Lower lobe of right lung (tissue), 2 donors: ENCODE results near the gene LAMTOR5. TPM values are rescaled to one million over a fixed set of nuclear protein-coding genes. Genes with fewer than 3 reads are reported as not detected.
A peak's percentile ranks its signal among the peaks of the same experiment; 100 is the strongest.

Source experiments
- ATAC-seq, 2 donors: fragments of 200-7000 bp; cut with Tn5 transposase; one replicate each; pipeline ENCODE4 v1.9.1; 2020 to 2022; ENCODE audit warnings: mild to moderate bottlenecking in 2 of 2, moderate library complexity in 2 of 2
- DNase-seq: peaks from one replicate; pipeline ENCODE4 v3.0.0-alpha.2; 2020
- H3K27ac ChIP-seq: fragments of 200-600 bp; one replicate; pipeline ENCODE4 v1.8.0; 2022
- H3K27me3 ChIP-seq: fragments of 200-600 bp; one replicate; pipeline ENCODE4 v1.8.0; 2022; ENCODE audit warnings: low read depth
- H3K36me3 ChIP-seq: fragments of 200-600 bp; one replicate; pipeline ENCODE4 v1.8.0; 2022; ENCODE audit warnings: mild to moderate bottlenecking
- H3K4me1 ChIP-seq: fragments of 200-600 bp; one replicate; pipeline ENCODE4 v1.8.0; 2022
- H3K4me3 ChIP-seq: fragments of 200-600 bp; one replicate; pipeline ENCODE4 v1.8.0; 2022; ENCODE audit warnings: mild to moderate bottlenecking
- H3K9me3 ChIP-seq: fragments of 200-600 bp; one replicate; pipeline ENCODE4 v1.8.0; 2022
- CTCF ChIP-seq: fragments of 200-600 bp; IDR thresholded peaks from one replicate; pipeline ENCODE4 v1.8.0; 2022; ENCODE audit warnings: antibody characterized with exemption, mild to moderate bottlenecking
- intact Hi-C: fragments of 100-400 bp; cut with DNase I; formaldehyde crosslinking; loops from one replicate; pipeline ENCODE4 v1.11.0; 2022
- long read RNA-seq: library from polyadenylated mRNA; unstranded; transcript quantifications from one replicate; pipeline ENCODE4 v2.0.0, GENCODE V29; 2021
- total RNA-seq: library from RNA; stranded (reverse); fragmentation: NEBNext Ultra II Directional; extraction: Animal tissue kit (Norgen Biotek cat#: 25700); gene quantifications from one replicate; pipeline ENCODE4 v1.2.1, GENCODE V29; 2021
- donor health status: DM: no; HTN: yes; CAD: no; lungs with severe emphysema.

LAMTOR5 gene
- total RNA-seq: 121 TPM
- long read RNA-seq, transcript LAMTOR5-206 (4 exons, 634 nt): major isoform, 41 of 47 reads
- long read RNA-seq, partial matches to known transcripts: 1 of 47 reads
- long read RNA-seq, other reads (novel, unspliced or antisense): 1 of 47 reads

- no peaks in the 10 kb centered on the region for H3K9me3 ChIP-seq
- ATAC-seq: peak; percentile 97 to 98
- peaks cover 22% of the 10 kb centered on the region for H3K4me1 ChIP-seq
- H3K27ac ChIP-seq: peak within 1 kb of the TSS; percentile 90
- peak; percentile 25 for TF ChIP-seq CTCF
- peak; percentile 95 for DNase-seq
- intact Hi-C loops: no loop called here
- peak within 1 kb of the TSS; percentile 72 for H3K4me3 ChIP-seq
- H3K27me3 ChIP-seq: no peaks in the 10 kb centered on the region
- peaks cover 36% of the 10 kb centered on the region for H3K36me3 ChIP-seq
These were observed at the start of gene LAMTOR5 for GRCh38 chr1:110407260-110408210. TSS of gene LAMTOR5 (minus strand) at chr1:110407694. CDS start at chr1:110407620, 74 bp downstream.

GRCh38 chr1:110457206-110457605 lies 49.7 kb upstream of the LAMTOR5 start:
- Histone ChIP-seq H3K4me3 (no peak overlapping the region), H3K4me1 (no peaks in the 10 kb centered on the region), H3K9me3 (no peaks in the 10 kb centered on the region), H3K27me3 (no peaks in the 10 kb centered on the region), H3K27ac (no peak overlapping the region), H3K36me3 (no peaks in the 10 kb centered on the region)
- DNase-seq (no peak), ATAC-seq (no peak)
- no peak for TF ChIP-seq CTCF
- intact Hi-C loops: no loop called here

- Histone ChIP-seq H3K4me3 (no peak overlapping the region), H3K27me3 (no peaks in the 10 kb centered on the region), H3K36me3 (no peaks in the 10 kb centered on the region), H3K4me1 (no peaks in the 10 kb centered on the region), H3K27ac (no peak overlapping the region), H3K9me3 (no peaks in the 10 kb centered on the region)
- intact Hi-C loops: no loop called here
- DNase-seq (no peak), ATAC-seq (no peak)
- no peak for TF ChIP-seq CTCF
These were observed 47.7 kb upstream of the LAMTOR5 start for GRCh38 chr1:110455151-110455550.

- Histone ChIP-seq H3K4me1 (no peaks in the 10 kb centered on the region), H3K9me3 (no peaks in the 10 kb centered on the region), H3K27me3 (no peaks in the 10 kb centered on the region), H3K4me3 (no peak overlapping the region), H3K36me3 (no peaks in the 10 kb centered on the region), H3K27ac (no peak overlapping the region)
- no peak for ATAC-seq
- DNase-seq: no peak
- intact Hi-C loops: no loop called here
- no peak for TF ChIP-seq CTCF
These were observed 46.8 kb upstream of the LAMTOR5 start for GRCh38 chr1:110454328-110454727.

- H3K9me3 ChIP-seq: no peaks in the 10 kb centered on the region
- intact Hi-C loops: no loop called here
- no peaks in the 10 kb centered on the region for H3K27me3 ChIP-seq
- H3K36me3 ChIP-seq: no peaks in the 10 kb centered on the region
- H3K4me3 ChIP-seq: no peak overlapping the region
- DNase-seq: no peak
- no peak overlapping the region for H3K27ac ChIP-seq
- H3K4me1 ChIP-seq: no peaks in the 10 kb centered on the region
- peak in 1 of 2 donors; percentile 14 for ATAC-seq
- no peak for TF ChIP-seq CTCF
These were observed 46.3 kb upstream of the LAMTOR5 start for GRCh38 chr1:110453829-110454228.
